SU-DHL-6 (cell line): ENCODE data around the gene SOS1.

Experiments
- EZH2phosphoT487 ChIP-seq: fragments of 200-600 bp; sonication (generic), shearing (Covaris generic); conservative IDR thresholded peaks from 2 replicates; pipeline ENCODE4 v1.6.1; 2018; ENCODE audit warnings: mild to moderate bottlenecking, antibody characterized with exemption, low read length, moderate library complexity, mixed read lengths
- TF ChIP-seq, protein P1 (sequence below): fragments of 200-600 bp; sonication (generic); IDR thresholded peaks from one replicate; pipeline ENCODE4 v1.5.1; 2017; ENCODE audit warnings: antibody characterized with exemption, mild to moderate bottlenecking, low read length, moderate library complexity; ENCODE audit not compliant: insufficient read depth, poor library complexity, severe bottlenecking

DNA sequence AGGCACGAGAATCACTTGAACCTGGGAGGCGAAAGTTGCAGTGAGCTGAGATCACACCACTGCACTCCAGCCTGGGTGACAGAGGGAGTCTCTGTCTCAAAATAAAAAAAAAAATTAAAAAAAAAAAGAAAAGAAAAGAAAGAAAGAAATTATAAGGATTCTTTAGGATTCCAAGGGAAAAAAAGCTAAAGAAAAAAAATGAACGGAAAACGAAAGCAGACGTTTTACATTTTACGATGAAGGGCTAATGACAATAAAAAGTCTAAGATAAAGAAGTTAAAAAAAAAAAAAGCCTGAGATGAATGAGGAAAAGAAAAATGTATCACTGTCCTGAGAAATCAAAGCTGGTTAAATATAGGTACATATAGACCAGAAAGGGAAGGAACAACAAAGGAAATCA lies 58.5 kb downstream of the SOS1 start:
- TF ChIP-seq, protein P1, sequence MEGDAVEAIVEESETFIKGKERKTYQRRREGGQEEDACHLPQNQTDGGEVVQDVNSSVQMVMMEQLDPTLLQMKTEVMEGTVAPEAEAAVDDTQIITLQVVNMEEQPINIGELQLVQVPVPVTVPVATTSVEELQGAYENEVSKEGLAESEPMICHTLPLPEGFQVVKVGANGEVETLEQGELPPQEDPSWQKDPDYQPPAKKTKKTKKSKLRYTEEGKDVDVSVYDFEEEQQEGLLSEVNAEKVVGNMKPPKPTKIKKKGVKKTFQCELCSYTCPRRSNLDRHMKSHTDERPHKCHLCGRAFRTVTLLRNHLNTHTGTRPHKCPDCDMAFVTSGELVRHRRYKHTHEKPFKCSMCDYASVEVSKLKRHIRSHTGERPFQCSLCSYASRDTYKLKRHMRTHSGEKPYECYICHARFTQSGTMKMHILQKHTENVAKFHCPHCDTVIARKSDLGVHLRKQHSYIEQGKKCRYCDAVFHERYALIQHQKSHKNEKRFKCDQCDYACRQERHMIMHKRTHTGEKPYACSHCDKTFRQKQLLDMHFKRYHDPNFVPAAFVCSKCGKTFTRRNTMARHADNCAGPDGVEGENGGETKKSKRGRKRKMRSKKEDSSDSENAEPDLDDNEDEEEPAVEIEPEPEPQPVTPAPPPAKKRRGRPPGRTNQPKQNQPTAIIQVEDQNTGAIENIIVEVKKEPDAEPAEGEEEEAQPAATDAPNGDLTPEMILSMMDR: no peak
- no peak for TF ChIP-seq EZH2phosphoT487
